GM18867 (cell line): ENCODE measurements around the gene UBR3.

Experiments used
- ATAC-seq: cut with Tn5 transposase; IDR thresholded peaks from one replicate; pipeline ENCODE4 v1.9.1; 2021; ENCODE audit warnings: mild to moderate bottlenecking, moderate library complexity; ENCODE audit not compliant: unreplicated experiment

The UBR3 gene

GRCh38 chr2:169994752-169995151 is 167.5 kb downstream of the UBR3 start:
- no peak for ATAC-seq

GRCh38 chr2:169997140-169997887 is 170.1 kb downstream of the UBR3 start:
- no peak for ATAC-seq

- ATAC-seq = no peak
Observed at GRCh38 chr2:169999054-169999453, 171.8 kb downstream of the UBR3 start.

GRCh38 chr2:170002096-170002495 is 174.8 kb downstream of the UBR3 start:
- no peak for ATAC-seq

GRCh38 chr2:170005702-170006101 is 178.4 kb downstream of the UBR3 start:
- no peak for ATAC-seq

- ATAC-seq = no peak
Observed at GRCh38 chr2:170006587-170007325, 179.5 kb downstream of the UBR3 start.

GRCh38 chr2:170009209-170009608 is 182.0 kb downstream of the UBR3 start:
- no peak for ATAC-seq

GRCh38 chr2:170012773-170013172 is 185.5 kb downstream of the UBR3 start:
- ATAC-seq = no peak

GRCh38 chr2:170013802-170014551 is 186.7 kb downstream of the UBR3 start:
- no peak for ATAC-seq

GRCh38 chr2:170014769-170015168 is 187.5 kb downstream of the UBR3 start:
- no peak for ATAC-seq

- ATAC-seq = no peak
Observed at GRCh38 chr2:170017860-170018532, 190.7 kb downstream of the UBR3 start.

- ATAC-seq = no peak
Observed at GRCh38 chr2:170019060-170019805, 192.0 kb downstream of the UBR3 start.

- ATAC-seq = no peak
Observed at GRCh38 chr2:170020777-170021176, 193.5 kb downstream of the UBR3 start.

GRCh38 chr2:170022692-170023091 is 195.4 kb downstream of the UBR3 start:
- ATAC-seq = no peak

GRCh38 chr2:170024721-170025120 is 197.5 kb downstream of the UBR3 start:
- ATAC-seq = peak; percentile 82

- no peak for ATAC-seq
Observed at GRCh38 chr2:170025223-170025622, 198.0 kb downstream of the UBR3 start.

- no peak for ATAC-seq
Observed at GRCh38 chr2:170026361-170026760, 199.1 kb downstream of the UBR3 start.

GRCh38 chr2:170029551-170029950 is 202.3 kb downstream of the UBR3 start:
- ATAC-seq = no peak

- no peak for ATAC-seq
Observed at GRCh38 chr2:170030040-170030439, 202.8 kb downstream of the UBR3 start.

GRCh38 chr2:170031288-170031687 is 204.0 kb downstream of the UBR3 start:
- no peak for ATAC-seq
